Stimulated activated CD8-positive, alpha-beta memory T cell treated with anti-CD3 and anti-CD28 coated beads, Interleukin-4, amount 100 ng/mL, for 48 hours (primary cell): ENCODE measurements around the gene MTHFD2.
A peak's percentile ranks its signal among the peaks of the same experiment; 100 is the strongest.
"Not testable (repeated sequence)": the region's sequence is repeated elsewhere in the genome, so short reads cannot be mapped to it uniquely, and the experiment has no call there.

Experiments used
- DNase-seq: peaks from one replicate; pipeline ENCODE4 v3.0.0-alpha.2; 2020

MTHFD2 gene

DNA sequence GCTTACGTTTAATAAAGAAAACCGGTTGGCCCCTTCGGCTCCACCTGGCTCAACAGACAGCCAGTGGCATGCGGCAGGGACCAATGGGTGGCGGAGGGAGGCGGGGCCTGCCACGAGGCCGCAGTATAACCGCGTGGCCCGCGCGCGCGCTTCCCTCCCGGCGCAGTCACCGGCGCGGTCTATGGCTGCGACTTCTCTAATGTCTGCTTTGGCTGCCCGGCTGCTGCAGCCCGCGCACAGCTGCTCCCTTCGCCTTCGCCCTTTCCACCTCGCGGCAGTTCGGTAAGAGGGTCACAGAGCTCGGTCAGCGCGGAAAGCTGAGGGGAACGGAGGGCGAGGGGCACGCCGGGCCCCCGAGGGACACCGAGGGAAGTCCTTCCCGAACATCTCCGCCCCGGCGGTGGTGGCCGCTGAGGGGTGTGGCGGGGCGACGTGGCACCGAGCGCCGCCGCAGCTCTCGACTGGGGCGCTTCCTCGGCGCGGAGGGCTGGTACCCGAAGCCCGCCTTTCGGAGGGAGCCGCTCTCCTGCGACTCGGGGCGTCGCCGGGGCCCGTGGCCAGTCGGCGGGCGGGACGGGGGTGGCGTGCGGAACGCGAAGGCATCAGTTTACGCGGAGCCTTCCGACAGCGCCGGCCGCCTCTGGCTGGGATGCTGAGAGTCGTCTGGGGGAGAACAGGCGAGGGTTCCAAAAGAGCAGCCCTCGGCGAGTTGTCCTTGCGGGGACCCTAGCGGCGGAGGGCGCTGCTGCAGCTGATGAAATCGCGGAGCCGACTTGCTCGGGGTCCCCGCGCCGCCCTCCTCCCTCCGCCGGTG lies at the start of gene MTHFD2:
Gene MTHFD2, plus strand, starts transcription at position 155 of the 814 bp plus-strand sequence. Its CDS starts 27 bp downstream, at position 182.
- DNase-seq, result peak; percentile 93

DNA sequence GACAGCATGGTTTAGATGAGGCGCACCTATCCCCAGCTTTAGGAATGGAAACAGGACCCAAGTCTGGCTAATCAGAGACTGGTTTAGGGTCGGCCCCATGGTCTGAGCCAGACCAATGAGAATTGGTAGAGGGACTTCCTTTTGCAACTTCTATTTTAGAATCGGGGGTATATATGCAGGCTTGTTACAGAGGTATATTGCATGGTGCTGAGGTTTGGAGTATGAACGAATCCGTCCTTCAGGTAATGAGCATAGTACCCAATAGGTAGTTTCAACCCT lies 49.2 kb upstream of the MTHFD2 start:
- DNase-seq, result no peak

DNA sequence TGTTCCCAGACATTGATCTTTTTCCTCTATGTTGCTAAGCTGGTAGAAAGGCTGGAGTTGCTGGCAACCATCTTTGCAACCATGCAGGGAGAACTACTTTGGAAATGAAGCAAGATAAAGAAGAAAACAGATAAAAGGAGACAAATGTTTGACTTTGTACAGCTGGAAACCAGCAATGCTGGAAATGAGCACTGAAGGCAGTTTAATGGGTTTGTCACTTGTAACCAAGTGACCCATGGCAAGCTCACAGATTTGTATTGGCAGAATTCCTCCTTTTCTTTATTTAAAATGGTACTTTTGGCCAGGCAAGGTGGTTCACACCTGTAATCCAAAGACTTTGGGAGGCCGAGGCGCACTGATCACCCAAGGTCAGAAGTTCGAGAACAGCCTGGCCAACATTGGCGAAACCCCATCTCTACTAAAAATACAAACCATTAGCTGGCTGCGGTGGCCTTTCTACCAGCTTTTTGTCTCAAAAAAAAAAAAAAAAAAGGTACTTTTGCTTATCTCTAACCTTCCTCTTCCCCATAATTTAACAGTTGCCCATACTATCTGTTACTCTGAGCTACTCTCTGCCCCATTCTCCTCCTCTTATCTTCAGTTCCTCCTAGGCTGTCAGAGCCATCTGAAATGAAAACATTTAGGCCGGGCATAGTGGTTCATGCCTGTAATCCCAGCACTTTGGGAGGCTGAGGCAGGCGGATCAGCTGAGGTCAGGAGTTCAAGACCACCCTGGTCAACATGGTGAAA lies 48.7 kb upstream of the MTHFD2 start:
- no peak for DNase-seq

DNA sequence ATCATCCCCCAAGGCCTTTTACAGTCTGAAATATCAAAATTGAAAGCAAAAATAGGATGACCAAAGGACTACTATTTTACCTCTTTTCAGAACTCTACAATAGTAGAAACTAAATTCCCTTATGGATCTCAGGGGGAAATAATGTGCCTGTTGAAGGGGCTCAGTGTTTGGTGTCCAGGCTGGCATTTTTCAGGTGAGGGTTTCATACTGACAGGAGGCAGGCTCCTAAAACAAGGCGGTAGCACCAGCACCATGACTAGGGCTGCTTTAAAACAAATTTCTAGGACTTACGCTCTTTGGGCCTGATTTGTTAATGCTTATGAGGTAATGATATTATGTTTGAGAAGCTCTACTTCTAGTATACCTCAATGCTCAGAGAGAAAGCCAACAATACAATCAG lies 45.5 kb upstream of the MTHFD2 start:
- DNase-seq, result no peak

DNA sequence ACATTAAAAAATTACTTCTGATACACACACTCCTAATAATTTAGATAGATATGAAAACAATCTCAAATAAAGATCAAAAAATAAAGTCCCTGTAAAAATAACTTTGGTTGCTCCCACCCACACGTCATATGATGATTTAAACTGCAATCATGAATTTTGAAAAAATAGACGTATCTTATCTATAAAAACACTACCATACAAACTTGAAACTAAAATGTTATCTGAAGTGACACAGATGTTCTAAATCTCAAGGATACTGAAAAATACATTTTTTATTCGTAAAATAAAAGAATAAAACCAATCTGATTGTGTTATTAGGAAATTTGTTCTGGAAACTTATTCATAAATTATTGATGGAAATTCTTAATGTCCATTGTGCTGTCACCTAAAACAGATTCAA lies 42.6 kb upstream of the MTHFD2 start:
- no peak for DNase-seq

DNA sequence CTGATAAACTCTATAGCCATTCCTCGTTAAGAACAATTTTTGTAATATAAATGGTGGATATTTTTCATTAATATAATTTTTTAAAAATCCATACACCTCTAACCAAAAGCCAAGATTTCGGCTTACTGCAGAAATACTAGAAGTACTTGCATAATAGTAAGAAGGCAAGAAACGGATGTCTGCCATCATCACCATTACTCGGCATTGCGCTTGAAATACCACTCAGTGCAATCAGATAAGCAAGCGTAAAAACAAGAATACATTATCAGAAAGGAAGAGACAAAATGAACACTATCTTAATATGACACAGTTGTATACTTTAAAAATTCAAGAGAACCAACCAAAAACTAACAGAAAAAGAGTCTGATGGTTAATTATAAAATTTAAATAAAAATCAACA lies 35.5 kb upstream of the MTHFD2 start:
- no peak for DNase-seq

DNA sequence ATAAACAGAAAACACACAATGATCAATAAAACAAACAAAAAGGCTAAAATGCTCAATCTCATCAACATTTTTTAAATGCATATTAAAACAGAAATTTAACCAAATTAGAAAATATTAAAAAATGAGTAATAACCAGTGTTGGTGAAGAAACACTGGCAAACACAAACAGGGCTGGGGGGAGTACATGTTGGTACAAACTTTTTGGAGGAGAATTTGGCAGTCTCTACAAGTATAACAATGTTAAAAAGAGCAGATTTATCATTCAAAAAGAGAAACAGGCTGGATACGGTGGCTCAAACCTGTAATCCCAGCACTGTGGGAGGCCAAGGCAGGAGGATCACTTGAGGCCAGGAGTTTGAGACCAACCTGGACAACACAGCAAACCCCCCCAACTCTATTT lies 33.7 kb upstream of the MTHFD2 start:
- no peak for DNase-seq

DNA sequence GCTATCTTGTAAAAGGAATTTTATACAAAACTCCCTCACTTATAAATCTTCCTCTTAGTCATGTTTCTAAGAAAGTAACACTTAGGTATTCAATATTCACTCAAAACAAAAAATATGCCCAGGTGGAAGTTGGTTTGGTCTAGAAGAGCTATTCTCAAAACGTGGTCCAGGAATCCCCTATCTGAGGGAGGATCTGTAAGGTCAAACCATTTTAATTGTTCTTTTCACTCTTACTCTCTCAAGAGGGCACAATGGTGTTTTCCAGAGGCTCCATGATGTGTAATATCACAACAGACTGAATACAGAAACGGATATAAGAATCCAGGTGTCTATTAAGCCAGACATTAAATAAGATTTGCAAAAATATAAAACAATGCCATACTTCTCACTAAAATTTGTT lies 29.7 kb upstream of the MTHFD2 start:
- DNase-seq, result no peak

DNA sequence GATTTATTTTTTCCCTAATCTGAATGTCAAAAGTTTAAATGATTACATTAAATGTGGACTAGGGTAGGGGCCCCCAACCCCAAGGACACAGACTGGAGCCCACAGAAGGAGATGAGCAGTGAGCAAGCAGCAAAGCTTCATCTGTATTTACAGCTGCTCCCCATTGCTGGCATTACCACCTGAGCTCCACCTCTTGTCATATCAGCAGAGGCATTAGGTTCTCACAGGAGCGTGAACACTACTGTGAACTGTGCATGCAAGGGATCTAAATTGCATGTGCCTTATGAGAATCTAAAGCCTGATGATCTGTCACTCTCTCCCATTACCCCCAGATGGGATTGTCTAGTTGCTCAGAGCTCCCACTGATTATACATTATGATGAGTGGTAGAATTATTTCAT lies 23.5 kb upstream of the MTHFD2 start:
- no peak for DNase-seq

DNA sequence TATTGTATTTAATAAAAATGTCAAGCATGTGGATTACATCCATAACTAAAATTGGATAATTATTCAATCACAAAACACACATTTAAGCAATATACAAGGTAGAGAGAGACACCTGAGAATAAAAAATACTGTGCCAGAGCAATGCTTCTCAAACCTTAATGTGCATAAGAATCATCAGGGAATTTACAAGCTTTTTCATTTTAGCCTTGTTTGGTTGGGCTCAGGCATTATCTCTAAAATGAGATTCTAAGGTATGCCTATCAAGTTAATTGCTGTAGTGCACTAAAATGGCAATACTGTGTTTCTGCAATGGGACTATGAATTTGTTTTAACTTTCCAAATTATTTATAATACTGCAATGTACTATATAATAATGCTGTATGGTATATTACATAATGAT lies 20.7 kb upstream of the MTHFD2 start:
- DNase-seq, result no peak

DNA sequence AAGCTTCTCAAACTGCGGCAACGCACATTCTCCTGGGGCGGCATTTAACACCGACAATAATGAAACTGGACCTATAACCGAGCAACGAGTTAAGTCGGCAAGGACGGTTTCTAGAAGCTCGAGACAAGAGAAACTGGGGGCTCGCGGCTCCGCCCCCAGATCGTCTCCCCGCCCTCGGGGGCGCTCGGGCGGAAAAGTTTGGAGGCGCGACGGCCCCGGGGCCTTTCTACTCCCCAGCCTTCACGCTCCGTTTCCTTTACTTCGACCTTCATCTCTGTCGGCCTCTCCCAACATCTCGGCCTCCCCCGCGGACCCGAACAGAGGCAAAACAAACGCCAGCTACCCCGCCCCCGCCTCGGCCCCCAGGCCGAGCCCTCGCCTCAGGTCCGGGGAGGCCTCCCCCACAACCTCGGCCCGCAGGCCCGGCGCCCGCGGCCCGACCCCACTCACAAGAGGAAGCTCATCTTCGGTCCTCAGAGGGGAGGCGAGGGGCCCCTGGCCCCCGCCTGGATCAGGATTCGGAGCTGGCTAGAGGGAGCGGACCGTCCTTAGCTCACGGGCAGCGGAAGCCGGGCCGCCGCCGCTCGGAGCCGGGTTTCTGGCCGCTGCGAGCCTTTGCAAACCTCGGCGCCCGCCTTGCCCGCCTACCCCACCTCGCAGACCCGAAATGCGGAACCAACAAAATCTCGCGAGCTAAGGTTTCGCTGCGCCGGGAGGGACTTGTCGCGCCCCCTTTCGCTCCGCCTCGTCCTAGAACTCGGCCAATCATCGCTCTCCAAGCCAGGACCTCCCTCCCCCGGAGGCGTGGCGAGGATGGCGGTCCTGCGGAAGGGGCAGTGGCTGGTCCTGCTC lies 20.0 kb upstream of the MTHFD2 start, which contains the start of gene MOB1A:
Gene MOB1A, minus strand, starts transcription at position 669 of the 852 bp plus-strand sequence. Its CDS starts 205 bp downstream, at position 464.
- peak; percentile 98 for DNase-seq

DNA sequence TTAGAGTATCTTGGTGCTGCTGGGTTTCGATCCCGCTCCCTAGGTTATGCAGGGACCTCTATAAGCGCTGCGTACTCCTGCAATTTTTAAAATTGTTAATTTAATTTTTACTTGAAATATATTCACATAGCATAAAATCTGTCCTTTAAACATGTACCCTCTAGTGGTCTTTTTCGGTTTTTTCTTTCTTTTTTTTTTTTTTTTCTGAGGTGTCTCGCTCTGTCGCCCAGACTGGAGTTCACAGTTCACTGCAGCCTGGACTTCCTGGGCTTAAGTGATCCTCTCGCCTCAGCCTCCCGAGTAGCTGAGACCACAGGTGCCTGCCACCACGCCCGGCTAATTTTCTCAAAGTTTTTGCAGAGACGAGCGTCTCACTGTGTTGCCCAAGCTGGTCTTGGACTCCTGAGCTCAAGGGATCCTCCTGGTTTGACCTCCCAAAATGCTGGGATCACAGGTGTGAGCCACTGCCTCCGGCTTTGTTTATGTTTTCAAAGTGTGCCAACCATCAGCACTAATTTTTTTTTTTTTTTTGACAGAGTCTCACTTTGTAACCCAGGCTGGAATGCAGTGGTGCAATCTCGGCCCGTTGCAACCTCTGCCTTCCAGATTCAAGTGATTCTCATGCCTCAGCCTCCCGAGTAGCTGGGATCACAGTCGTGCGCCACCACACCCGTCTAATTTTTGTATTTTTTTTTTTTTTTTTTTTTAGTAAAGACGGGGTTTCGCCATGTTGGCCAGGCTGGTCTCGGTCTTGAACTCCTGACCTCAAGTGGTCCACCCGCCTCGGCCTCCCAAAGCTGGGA lies 19.2 kb upstream of the MTHFD2 start:
- no peak for DNase-seq

DNA sequence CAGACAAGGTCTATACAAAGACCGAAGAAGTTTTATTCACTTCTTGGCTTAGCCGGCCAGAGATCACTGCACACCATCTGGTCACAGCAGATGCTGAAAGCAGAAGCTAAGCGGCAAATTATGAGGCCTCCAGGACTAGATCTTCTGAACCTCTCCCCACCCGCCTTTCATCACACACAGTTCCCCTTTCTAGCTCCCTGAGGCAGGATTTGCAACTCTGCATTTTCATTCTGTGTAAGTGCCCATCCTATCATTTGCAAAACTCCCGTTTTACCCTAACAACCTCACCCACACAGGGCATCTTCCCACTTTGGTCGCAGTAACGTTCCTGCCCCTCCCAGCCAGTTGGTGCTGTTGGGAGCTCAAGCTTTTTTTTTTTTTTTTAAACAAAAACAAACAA lies 16.7 kb upstream of the MTHFD2 start:
- DNase-seq, result no peak

DNA sequence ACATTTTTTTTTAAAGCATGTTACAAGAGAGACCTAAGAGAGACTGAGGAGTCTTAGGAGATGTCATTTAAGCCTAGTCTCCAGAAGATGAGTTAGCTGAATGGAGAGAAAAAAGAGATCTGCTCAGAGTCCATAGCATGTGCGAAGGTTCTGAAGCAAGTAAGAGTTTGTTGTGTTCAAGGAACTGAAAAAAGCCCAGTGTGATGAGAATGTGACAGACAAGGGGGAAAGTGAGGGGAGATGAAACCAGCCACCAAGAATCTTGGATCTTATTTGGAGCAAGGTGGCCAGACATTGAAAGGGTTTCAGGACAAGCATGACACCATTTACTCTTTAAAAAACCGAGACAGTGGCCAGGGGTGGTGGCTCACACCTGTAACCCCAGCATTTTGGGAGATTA lies 14.5 kb upstream of the MTHFD2 start:
- no peak for DNase-seq

DNA sequence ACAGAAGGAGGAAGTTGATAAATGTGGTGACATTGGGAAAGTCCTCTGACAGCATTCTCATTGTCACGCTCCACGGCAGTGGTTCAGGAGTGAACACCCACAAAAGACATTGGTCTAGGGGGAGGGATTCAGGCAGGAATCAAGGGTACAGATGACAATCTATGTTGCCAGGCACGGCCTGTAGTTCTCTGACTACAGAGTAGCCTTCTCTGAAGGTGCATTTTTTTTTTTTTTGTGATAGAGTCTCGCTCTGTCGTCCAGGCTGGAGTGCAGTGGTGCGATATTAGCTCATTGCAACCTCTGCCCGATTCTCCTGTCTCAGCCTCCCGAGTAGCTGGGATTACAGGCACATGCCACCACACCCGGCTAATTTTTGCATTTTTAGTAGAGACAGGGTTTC lies 12.4 kb upstream of the MTHFD2 start:
- peak; percentile 58 for DNase-seq

DNA sequence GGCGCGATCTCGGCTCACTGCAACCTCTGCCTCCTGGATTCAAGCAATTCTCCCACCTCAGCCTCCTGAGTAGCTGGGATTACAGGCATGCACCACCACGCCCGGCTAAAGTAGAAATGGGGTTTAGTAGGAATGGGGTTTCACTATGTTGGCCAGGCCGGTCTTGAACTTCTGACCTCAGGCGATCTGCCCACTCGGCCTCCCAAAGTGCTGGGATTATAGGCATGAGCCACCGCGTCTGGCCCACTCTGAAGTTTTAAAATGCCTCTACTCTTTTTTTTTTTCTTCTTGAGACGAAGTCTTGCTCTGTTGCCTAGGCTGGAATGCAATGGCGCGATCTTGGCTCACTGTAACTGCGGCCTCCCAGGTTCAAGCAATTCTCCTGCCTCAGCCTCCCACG lies 11.7 kb upstream of the MTHFD2 start:
- not testable (repeated sequence) for DNase-seq

DNA sequence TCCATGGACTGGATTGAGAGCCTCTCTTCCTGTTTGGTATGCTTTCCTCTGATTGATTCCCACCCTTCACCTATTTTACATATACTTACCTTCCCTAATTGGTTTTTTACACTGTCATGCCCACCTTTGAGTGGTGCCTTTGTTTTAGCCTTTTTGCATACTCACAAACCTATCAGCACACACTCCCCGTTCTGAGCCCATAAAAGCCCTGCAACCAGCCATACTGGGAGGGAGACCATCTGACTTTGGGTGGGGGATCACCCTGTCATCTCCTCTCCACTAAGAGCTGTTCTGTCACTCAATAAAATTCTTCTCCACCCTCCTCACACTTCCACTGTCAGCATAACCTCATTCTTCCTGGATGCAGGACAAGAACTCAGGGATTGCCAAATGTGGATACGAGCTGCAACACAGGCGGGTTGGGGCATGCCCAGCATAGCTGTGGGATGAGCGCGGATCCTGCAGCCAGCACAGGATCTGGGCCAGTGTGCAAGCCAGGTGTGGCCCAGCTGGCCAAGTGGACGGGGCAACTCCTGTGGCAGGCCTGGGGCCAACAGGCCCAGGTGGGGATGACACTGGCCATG lies 10.3 kb upstream of the MTHFD2 start:
- DNase-seq, result no peak

DNA sequence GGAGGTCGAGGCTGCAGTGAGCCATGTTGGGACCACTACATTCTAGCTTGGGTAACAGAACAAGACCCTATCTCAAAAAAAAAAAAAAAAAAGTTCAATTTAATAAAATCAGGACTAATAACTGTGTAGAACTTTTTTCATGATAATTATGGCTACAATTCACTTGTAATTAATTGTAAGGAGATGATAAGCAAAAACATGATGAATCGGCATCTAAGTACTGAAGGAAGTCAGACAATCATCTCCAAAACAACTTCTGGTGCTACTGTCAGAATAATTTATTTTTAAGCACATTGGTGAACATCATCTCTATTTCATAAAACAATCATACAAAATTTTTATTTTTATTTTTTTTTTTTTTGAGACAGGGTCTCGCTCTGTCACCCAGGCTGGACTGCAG lies 9.7 kb upstream of the MTHFD2 start:
- no peak for DNase-seq

DNA sequence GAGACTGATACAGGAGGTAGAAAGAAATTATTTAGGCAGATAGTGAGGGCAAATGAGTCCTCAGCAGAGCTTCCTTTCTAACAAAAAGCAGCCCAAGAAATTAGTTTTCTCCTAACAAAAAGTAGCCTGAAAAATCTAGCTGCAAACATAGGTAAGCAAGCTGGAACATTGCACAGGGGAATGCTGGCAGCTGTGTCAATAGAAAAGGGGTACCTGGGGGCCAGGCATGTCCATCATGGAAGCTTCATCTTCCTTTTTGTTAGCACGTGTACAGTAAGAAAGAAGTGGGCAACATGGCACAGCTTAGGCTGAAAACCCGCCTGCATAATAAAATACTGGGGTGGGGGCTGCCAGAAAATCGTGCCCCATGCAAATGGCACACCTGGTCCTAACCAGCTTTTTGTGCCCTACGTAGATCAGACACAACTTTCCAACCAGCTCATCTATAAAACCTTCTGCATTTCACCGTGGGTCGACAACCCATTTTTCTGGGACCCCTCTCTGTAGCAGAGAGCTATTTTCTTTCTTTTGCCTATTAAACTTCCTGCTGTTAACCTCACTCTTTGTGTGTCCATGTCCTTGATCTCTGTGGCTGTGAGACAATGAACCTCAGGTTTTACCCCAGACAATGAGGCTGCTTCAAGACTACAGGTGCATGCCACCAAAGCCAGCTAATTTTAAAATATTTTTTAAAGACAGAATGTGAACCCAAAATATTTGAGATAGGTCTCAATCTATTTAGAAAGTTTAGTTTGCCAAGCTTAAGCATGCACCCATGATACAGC lies 6.6 kb upstream of the MTHFD2 start:
- DNase-seq, result no peak

DNA sequence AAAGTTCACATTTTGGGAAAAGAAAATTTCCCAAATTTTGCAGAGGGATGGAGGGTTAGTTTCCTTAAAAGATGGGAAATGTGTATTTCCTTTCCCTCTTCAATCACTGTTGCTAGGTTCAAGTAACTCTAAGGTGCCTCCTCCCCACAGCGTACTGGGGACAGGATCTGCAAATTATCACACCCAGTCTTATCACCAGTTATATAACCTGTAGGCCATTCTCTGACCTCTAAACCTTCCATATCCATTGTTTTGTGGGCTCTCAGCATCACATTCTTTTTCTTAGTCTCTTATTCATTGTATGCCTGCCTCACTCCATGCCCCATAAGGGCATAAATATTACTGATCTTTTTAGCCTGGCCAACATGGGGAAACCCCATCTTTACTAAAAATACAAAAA lies 3.6 kb upstream of the MTHFD2 start:
- DNase-seq, result no peak

DNA sequence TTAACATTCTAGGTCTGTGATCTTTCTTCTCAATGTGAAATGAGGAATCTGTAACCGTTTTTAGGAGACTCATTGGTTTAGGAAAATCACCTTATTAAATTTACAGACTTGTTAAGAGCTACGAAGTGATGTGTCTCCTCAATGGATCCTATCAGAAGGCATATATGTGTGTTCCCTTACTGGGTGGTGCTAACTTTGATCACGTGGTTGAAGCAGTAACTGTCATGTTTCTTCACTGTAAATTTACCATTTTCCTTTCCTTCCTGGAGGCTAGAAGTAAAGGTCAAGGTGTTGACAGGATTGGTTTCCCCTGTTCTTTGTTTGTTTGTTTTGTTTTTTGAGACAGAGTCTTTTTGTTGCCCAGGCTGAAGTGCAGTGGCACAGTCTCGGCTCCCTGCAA lies 1.4 kb upstream of the MTHFD2 start:
- no peak for DNase-seq
